Fibroblast of skin of right biceps (primary cell): Measurements from ENCODE around the gene PDE9A.
"Not testable (repeated sequence)": the region's sequence is repeated elsewhere in the genome, so short reads cannot be mapped to it uniquely, and the experiment has no call there.

Source experiments
- DNase-seq: peaks from one replicate; pipeline ENCODE4 v3.0.0-alpha.2; 2013

Gene PDE9A

GRCh38 chr21:42809577-42810475, 156.4 kb downstream of the PDE9A start:
- no peak for DNase-seq

GRCh38 chr21:42811960-42812359, 158.5 kb downstream of the PDE9A start:
- DNase-seq = no peak

- not testable (repeated sequence) for DNase-seq
These were observed 159.3 kb downstream of the PDE9A start for GRCh38 chr21:42812528-42813241.

GRCh38 chr21:42815217-42815616, 161.8 kb downstream of the PDE9A start:
- DNase-seq = no peak

- DNase-seq = peak; percentile 17
These were observed 164.9 kb downstream of the PDE9A start for GRCh38 chr21:42818328-42818749.

- no peak for DNase-seq
These were observed 166.6 kb downstream of the PDE9A start for GRCh38 chr21:42819861-42820615.

- no peak for DNase-seq
These were observed 167.4 kb downstream of the PDE9A start for GRCh38 chr21:42820616-42821465.
